GM23338 (cell line): ENCODE data around the gene TIMM17A. TPM values are rescaled to one million over a fixed set of nuclear protein-coding genes. Genes with fewer than 3 reads are reported as not detected.
"Not testable (repeated sequence)": the region's sequence is repeated elsewhere in the genome, so short reads cannot be mapped to it uniquely, and the experiment has no call there.

ENCODE experiments used
- ATAC-seq: fragments of 200-7000 bp; cut with Tn5 transposase; 3 replicates; pipeline ENCODE4 v1.9.1; 2020
- DNase-seq: peaks from one replicate; pipeline ENCODE4 v3.0.0-alpha.2; 2015; ENCODE audit warnings: low spot score
- H2AFZ ChIP-seq: fragments of 200-600 bp; sonication (generic); 2 replicates; pipeline ENCODE4 v1.8.0; 2016; ENCODE audit warnings: antibody characterized with exemption, mild to moderate bottlenecking, moderate library complexity
- H3F3A ChIP-seq: fragments of 200-600 bp; sonication (generic); replicated peaks from 2 replicates; pipeline ENCODE4 v1.8.0; 2017; ENCODE audit warnings: antibody characterized with exemption, mixed run types, low read depth
- H3K27ac ChIP-seq: fragments of 200-600 bp; sonication (generic); 2 replicates; pipeline ENCODE4 v1.6.1; 2016; ENCODE audit warnings: low read depth
- H3K27me3 ChIP-seq: fragments of 200-600 bp; sonication (generic); 2 replicates; pipeline ENCODE4 v1.8.0; 2016; ENCODE audit warnings: mild to moderate bottlenecking, mixed run types, moderate library complexity; ENCODE audit not compliant: insufficient read depth
- H3K36me3 ChIP-seq: fragments of 200-600 bp; sonication (generic); 2 replicates; pipeline ENCODE4 v1.8.0; 2016; ENCODE audit warnings: mild to moderate bottlenecking; ENCODE audit not compliant: insufficient read depth
- H3K4me1 ChIP-seq: fragments of 200-600 bp; sonication (generic); 2 replicates; pipeline ENCODE4 v1.8.0; 2016; ENCODE audit warnings: mild to moderate bottlenecking, moderate library complexity; ENCODE audit not compliant: insufficient read depth
- H3K4me2 ChIP-seq: fragments of 200-600 bp; sonication (generic); 2 replicates; pipeline ENCODE4 v1.7.1; 2017; ENCODE audit warnings: mixed run types
- H3K4me3 ChIP-seq: fragments of 200-600 bp; sonication (generic); 2 replicates; pipeline ENCODE4 v1.6.1; 2016; ENCODE audit warnings: mixed run types
- H3K79me2 ChIP-seq: fragments of 200-600 bp; sonication (generic); replicated peaks from 2 replicates; pipeline ENCODE4 v1.8.0; 2017; ENCODE audit warnings: mild to moderate bottlenecking; ENCODE audit not compliant: insufficient read depth
- H3K9me2 ChIP-seq: fragments of 200-600 bp; sonication (generic); 2 replicates; pipeline ENCODE4 v1.8.0; 2017; ENCODE audit not compliant: insufficient read depth
- H4K20me1 ChIP-seq: fragments of 200-600 bp; sonication (generic); replicated peaks from 2 replicates; pipeline ENCODE4 v1.8.0; 2017; ENCODE audit warnings: mild to moderate bottlenecking; ENCODE audit not compliant: insufficient read depth
- H3K27ac Mint-ChIP-seq: 2 replicates; pipeline ENCODE4 v1.8.0; 2020; ENCODE audit warnings: inconsistent platforms, mild to moderate bottlenecking, moderate library complexity, mixed read lengths
- H3K27me3 Mint-ChIP-seq: 3 replicates; pipeline ENCODE4 v1.8.0; 2022; ENCODE audit warnings: low read depth, mild to moderate bottlenecking, moderate library complexity, mixed read lengths, inconsistent platforms; ENCODE audit not compliant: insufficient read depth, poor library complexity
- H3K36me3 Mint-ChIP-seq: 3 replicates; pipeline ENCODE4 v1.8.0; 2021; ENCODE audit warnings: low read depth, mild to moderate bottlenecking, inconsistent platforms, moderate library complexity, mixed read lengths
- H3K4me1 Mint-ChIP-seq: 3 replicates; pipeline ENCODE4 v1.8.0; 2020; ENCODE audit warnings: mild to moderate bottlenecking, inconsistent platforms, mixed read lengths
- H3K4me3 Mint-ChIP-seq: 3 replicates; pipeline ENCODE4 v1.8.0; 2021; ENCODE audit warnings: moderate library complexity, mild to moderate bottlenecking, inconsistent platforms, mixed read lengths
- H3K9me3 Mint-ChIP-seq: 3 replicates; pipeline ENCODE4 v1.8.0; 2020; ENCODE audit warnings: moderate library complexity, mild to moderate bottlenecking, inconsistent platforms, mixed read lengths
- microRNA-seq: library from miRNA; unstranded; fragments of <30 nt; microRNA quantifications from one replicate; pipeline ENCODE4, GENCODE V29; 2017
- polyA plus RNA-seq: library from polyadenylated mRNA; unstranded; fragments of >200 nt; fragmentation: Nextera tagmentation; extraction: Ambion mirVana; gene quantifications from 2 replicates; pipeline ENCODE4 v1.2.1, GENCODE V29; 2016
- small RNA-seq: library from RNA; depleted of rRNA; stranded (forward); fragments of <200 nt; gene quantifications from one replicate; pipeline ENCODE3, GENCODE V24; 2014; ENCODE audit warnings: low replicate concordance
- total RNA-seq: library from RNA; depleted of rRNA; stranded (reverse); fragments of >200 nt; shearing (Covaris generic); gene quantifications from 2 replicates; pipeline ENCODE4 v1.2.3, GENCODE V29; 2014; rRNA removed

TIMM17A gene
- total and polyA plus RNA-seq, 2 experiments from 2014 or later, result 38.5 to 60.0 TPM

GRCh38 chr1:202019235-202019558, 63.9 kb downstream of the TIMM17A start:
- ATAC-seq, H4K20me1 ChIP-seq, H3K27ac Mint-ChIP-seq, H3K27me3 ChIP-seq, H3K27ac ChIP-seq, H3K4me2 ChIP-seq, H3K9me2 ChIP-seq, H3K4me3 ChIP-seq, H3F3A ChIP-seq, H3K9me3 Mint-ChIP-seq, H3K79me2 ChIP-seq, H3K4me1 ChIP-seq, DNase-seq, H3K36me3 ChIP-seq, H3K4me3 Mint-ChIP-seq, H3K27me3 Mint-ChIP-seq: not testable (repeated sequence)
- peaks cover 20% of the 10 kb centered on the region for H3K4me1 Mint-ChIP-seq
- peaks cover 11% of the 10 kb centered on the region; the same call in 2 of the 3 replicates for H3K36me3 Mint-ChIP-seq
- H2AFZ ChIP-seq, result peak overlapping the region; percentile 56; the same call in 1 of the 2 replicates

Small RNA genes lying within 50 kb of the gene (microRNA-seq; reads per million reads assigned to microRNA genes)
- gene MIR6740, result not detected

Small RNA genes lying within 50 kb of the gene (small RNA-seq; reads per million reads assigned to genes)
- gene MIR6740, result 0.15 reads per million
- gene RF00156, result not detected

Other genes starting within 250 kb of the TIMM17A start
- gene IPO9, start 126.3 kb upstream of the TIMM17A start, total RNA-seq, result 41.1 and 47.6 TPM in 2 replicates
- gene IPO9, start 126.3 kb upstream of the TIMM17A start, polyA plus RNA-seq, result 70.8 and 87.4 TPM in 2 replicates
- gene SHISA4, start 66.6 kb upstream of the TIMM17A start, total RNA-seq, result 3.8 and 9.2 TPM in 2 replicates
- 5.4 and 8.0 TPM in 2 replicates for gene SHISA4, start 66.6 kb upstream of the TIMM17A start, polyA plus RNA-seq
- gene LMOD1, start 9.0 kb upstream of the TIMM17A start, total RNA-seq, result 0.82 and 1.7 TPM in 2 replicates
- gene LMOD1, start 9.0 kb upstream of the TIMM17A start, polyA plus RNA-seq, result 0.74 and 1.0 TPM in 2 replicates
- 61.6 and 80.3 TPM in 2 replicates for gene RNPEP, start 27.1 kb downstream of the TIMM17A start, total RNA-seq
- 32.1 and 35.0 TPM in 2 replicates for gene RNPEP, start 27.1 kb downstream of the TIMM17A start, polyA plus RNA-seq
- 13.0 and 19.5 TPM in 2 replicates for gene ELF3, start 55.1 kb downstream of the TIMM17A start, total RNA-seq
- 10.9 and 12.3 TPM in 2 replicates for gene ELF3, start 55.1 kb downstream of the TIMM17A start, polyA plus RNA-seq
- gene GPR37L1, start 167.4 kb downstream of the TIMM17A start, total RNA-seq, result 0.21 TPM in 1 of 2 replicates, not detected in the other
- 0.08 and 0.19 TPM in 2 replicates for gene GPR37L1, start 167.4 kb downstream of the TIMM17A start, polyA plus RNA-seq
- 29.7 and 30.3 TPM in 2 replicates for gene ARL8A, start 189.2 kb downstream of the TIMM17A start, total RNA-seq
- 28.5 and 32.7 TPM in 2 replicates for gene ARL8A, start 189.2 kb downstream of the TIMM17A start, polyA plus RNA-seq
- gene PTPN7, start 205.1 kb downstream of the TIMM17A start, total RNA-seq, result 0.12 TPM in 1 of 2 replicates, not detected in the other
- gene PTPN7, start 205.1 kb downstream of the TIMM17A start, polyA plus RNA-seq, result 0.33 TPM in 1 of 2 replicates, not detected in the other
- 0.58 and 0.66 TPM in 2 replicates for gene LGR6, start 238.3 kb downstream of the TIMM17A start, total RNA-seq
- 0.89 and 0.96 TPM in 2 replicates for gene LGR6, start 238.3 kb downstream of the TIMM17A start, polyA plus RNA-seq